ENCODE results near the gene TNNT3. TPM values are rescaled to one million over a fixed set of nuclear protein-coding genes. Genes with fewer than 3 reads are reported as not detected.

Gene TNNT3
- total RNA-seq, 1 experiment from 2014 or later = 0.88 TPM

DNA sequence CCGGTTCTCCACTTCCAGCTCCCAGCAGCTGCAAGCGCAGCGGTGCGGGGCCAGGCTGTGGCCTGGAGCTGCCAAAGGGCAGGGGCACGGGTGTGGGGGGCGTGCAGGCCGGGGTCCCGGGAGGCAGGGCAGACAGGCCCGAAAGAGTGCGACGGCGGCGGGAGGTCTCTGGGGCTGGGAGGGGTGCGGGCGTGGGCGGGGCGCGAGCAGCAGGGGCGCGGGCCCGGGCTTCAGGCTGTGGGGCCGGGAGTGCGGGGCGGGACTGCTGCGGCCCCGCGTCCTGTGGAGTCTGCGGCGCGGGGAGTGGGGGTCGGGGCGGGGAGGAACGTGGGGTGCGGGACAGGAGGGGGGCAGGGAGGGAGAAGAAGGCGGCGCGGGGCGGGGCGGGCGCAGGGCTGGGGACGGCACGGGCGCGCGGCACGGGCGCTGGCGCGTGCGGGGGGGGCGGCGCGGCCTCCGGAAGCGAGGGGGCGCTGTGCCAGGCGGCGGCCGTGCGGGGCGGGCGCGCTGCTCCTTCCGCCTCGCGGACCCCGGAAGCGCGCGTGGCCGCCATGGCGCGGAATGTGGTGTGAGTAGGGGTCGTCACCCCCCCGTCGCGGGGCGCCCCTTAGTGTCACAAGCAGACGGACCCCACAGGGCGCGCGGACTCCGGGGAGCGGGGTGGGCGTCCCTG lies 27.4 kb downstream of the TNNT3 start, which contains the start of gene MRPL23:
Gene MRPL23 (plus strand): TSS at position 521 of the 673 bp plus-strand sequence. CDS start 31 bp downstream, at position 552.
- Mint-ChIP-seq H3K27me3 (ENCODE audit: insufficient read depth, unreplicated experiment) (no peaks in the 10 kb centered on the region), H3K9me3 (ENCODE audit: unreplicated experiment) (no peaks in the 10 kb centered on the region), H3K4me3 (ENCODE audit: unreplicated experiment) (no peak within 1 kb of the TSS), H3K36me3 (ENCODE audit: insufficient read depth, unreplicated experiment) (no peaks in the 10 kb centered on the region), H3K27ac (ENCODE audit: unreplicated experiment) (no peak within 1 kb of the TSS), H3K4me1 (ENCODE audit: low read depth, unreplicated experiment) (no peaks in the 10 kb centered on the region)
- Histone ChIP-seq H3K4me3 (ENCODE audit: low read depth, low read length) (no peak within 1 kb of the TSS), H3K27me3 (replicated peaks; ENCODE audit: control insufficient read depth, insufficient read depth, low read length) (no peaks in the 10 kb centered on the region), H3K36me3 (ENCODE audit: control insufficient read depth, insufficient read depth, low read length) (no peaks in the 10 kb centered on the region), H3K9me3 (no peaks in the 10 kb centered on the region), H3K4me1 (no peaks in the 10 kb centered on the region)
- intact Hi-C loops (cut with micrococcal nuclease; ENCODE audit: unreplicated experiment) = no loop called here
- ChIA-PET POLR2A (interaction anchor here (0.6 kb wide), 1 partner anchor 206 kb away, joined by 3 read pairs; no protein-coding TSS in a partner anchor), CTCF (interaction anchor here (0.8 to 3.5 kb wide), 6 partner anchors 64 to 294 kb away, joined by 3 to 27 read pairs (median 12); no protein-coding TSS in a partner anchor)
- DNase-seq = no peak
- no TSS peak for BruUV-seq (replicated peaks)
- TF ChIP-seq, protein P1, sequence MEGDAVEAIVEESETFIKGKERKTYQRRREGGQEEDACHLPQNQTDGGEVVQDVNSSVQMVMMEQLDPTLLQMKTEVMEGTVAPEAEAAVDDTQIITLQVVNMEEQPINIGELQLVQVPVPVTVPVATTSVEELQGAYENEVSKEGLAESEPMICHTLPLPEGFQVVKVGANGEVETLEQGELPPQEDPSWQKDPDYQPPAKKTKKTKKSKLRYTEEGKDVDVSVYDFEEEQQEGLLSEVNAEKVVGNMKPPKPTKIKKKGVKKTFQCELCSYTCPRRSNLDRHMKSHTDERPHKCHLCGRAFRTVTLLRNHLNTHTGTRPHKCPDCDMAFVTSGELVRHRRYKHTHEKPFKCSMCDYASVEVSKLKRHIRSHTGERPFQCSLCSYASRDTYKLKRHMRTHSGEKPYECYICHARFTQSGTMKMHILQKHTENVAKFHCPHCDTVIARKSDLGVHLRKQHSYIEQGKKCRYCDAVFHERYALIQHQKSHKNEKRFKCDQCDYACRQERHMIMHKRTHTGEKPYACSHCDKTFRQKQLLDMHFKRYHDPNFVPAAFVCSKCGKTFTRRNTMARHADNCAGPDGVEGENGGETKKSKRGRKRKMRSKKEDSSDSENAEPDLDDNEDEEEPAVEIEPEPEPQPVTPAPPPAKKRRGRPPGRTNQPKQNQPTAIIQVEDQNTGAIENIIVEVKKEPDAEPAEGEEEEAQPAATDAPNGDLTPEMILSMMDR (IDR thresholded peaks at IDR 0.05; ENCODE audit: insufficient read depth in 1 of 2, low read depth in 1 of 2, low read length in 1 of 2, severe bottlenecking in 1 of 2, unreplicated experiment in 1 of 2) = no peak

DNA sequence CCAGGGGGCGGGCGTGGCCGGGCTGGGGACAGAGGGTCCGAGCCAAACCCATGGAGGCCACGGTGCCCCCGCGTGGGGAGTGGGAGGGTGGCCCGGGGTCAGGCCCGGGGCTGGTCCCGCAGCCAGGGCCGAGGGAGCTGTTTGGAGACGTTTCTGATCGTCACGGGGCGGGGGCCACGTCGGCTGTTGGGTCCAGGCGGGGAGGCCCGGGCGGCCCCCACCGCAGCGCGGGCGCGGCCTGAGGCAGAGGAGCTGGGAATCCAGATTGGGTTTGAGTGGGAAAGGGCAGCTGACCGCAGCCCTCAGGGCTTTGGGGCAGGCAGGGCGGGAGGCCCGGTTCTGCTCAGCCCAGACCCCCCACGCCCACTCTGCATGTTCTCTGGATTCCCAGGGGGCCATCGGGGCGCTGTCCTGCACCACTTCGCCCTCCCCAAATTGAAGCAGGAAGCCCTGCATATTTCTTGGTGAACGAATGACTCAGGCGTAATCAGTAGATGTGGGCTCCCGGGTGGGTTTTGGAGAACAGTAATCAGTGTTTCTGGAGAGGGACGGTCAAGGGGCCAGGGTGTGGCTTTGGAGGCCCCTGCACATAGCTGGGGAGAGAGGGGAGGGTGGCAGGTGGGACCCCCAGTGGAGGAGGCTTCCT lies 28.2 kb downstream of the TNNT3 start:
- H3K9me3 Mint-ChIP-seq (ENCODE audit: unreplicated experiment) = no peaks in the 10 kb centered on the region
- no TSS peak for BruUV-seq (replicated peaks)
- ChIA-PET POLR2A (interaction anchor here (0.6 to 1.0 kb wide), 3 partner anchors 111 to 254 kb away, joined by 3 to 11 read pairs (median 3); no protein-coding TSS in a partner anchor), CTCF (interaction anchor here (0.7 to 3.5 kb wide), 10 partner anchors 41 to 453 kb away, joined by 3 to 27 read pairs (median 8); partner anchors contain the start of gene TSSC4)
- H3K36me3 Mint-ChIP-seq (ENCODE audit: insufficient read depth, unreplicated experiment) = no peaks in the 10 kb centered on the region
- H3K4me3 Mint-ChIP-seq (ENCODE audit: unreplicated experiment) = no peak overlapping the region
- Histone ChIP-seq H3K4me1 (no peaks in the 10 kb centered on the region), H3K4me3 (ENCODE audit: low read depth, low read length) (no peak overlapping the region), H3K9me3 (no peaks in the 10 kb centered on the region), H3K27me3 (replicated peaks; ENCODE audit: control insufficient read depth, insufficient read depth, low read length) (no peaks in the 10 kb centered on the region), H3K36me3 (ENCODE audit: control insufficient read depth, insufficient read depth, low read length) (no peaks in the 10 kb centered on the region)
- intact Hi-C loops (cut with micrococcal nuclease; ENCODE audit: unreplicated experiment) = no loop called here
- TF ChIP-seq, protein P1 (IDR thresholded peaks at IDR 0.05; ENCODE audit: insufficient read depth in 1 of 2, low read depth in 1 of 2, low read length in 1 of 2, severe bottlenecking in 1 of 2, unreplicated experiment in 1 of 2) = no peak
- no peaks in the 10 kb centered on the region for H3K4me1 Mint-ChIP-seq (ENCODE audit: low read depth, unreplicated experiment)
- H3K27ac Mint-ChIP-seq (ENCODE audit: unreplicated experiment) = no peak overlapping the region
- DNase-seq = no peak
- H3K27me3 Mint-ChIP-seq (ENCODE audit: insufficient read depth, unreplicated experiment) = no peaks in the 10 kb centered on the region

DNA sequence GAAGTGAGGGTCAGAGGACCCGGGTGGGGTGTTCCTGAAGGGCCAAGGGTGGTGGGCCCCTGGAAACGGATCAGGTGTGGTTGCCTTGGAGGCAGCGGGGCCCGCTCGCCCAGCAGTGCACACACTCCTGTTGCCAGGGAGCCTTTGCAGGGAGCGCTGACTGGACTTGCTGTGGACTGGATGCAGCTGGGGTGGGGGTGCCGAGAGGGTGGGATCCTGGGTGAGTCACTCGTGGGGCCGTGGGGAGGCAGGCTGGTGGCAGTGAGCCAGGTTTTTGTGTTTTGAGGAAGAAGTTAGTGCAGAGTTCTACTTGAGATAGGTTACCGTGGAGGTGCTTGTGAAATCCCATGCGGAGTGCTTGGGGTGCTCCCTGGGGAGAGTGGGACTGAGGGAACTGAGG lies 28.9 kb downstream of the TNNT3 start:
- Mint-ChIP-seq H3K4me3 (ENCODE audit: unreplicated experiment) (no peak overlapping the region), H3K27me3 (ENCODE audit: insufficient read depth, unreplicated experiment) (no peaks in the 10 kb centered on the region), H3K36me3 (ENCODE audit: insufficient read depth, unreplicated experiment) (no peaks in the 10 kb centered on the region), H3K9me3 (ENCODE audit: unreplicated experiment) (no peaks in the 10 kb centered on the region), H3K27ac (ENCODE audit: unreplicated experiment) (no peak overlapping the region), H3K4me1 (ENCODE audit: low read depth, unreplicated experiment) (no peaks in the 10 kb centered on the region)
- no TSS peak for BruUV-seq (replicated peaks)
- POLR2A ChIA-PET = interaction anchor here (0.6 to 1.0 kb wide), 3 partner anchors 112 to 428 kb away, joined by 3 to 11 read pairs (median 4); no protein-coding TSS in a partner anchor
- Histone ChIP-seq H3K27me3 (replicated peaks; ENCODE audit: control insufficient read depth, insufficient read depth, low read length) (no peaks in the 10 kb centered on the region), H3K36me3 (ENCODE audit: control insufficient read depth, insufficient read depth, low read length) (no peaks in the 10 kb centered on the region), H3K9me3 (no peaks in the 10 kb centered on the region), H3K4me3 (ENCODE audit: low read depth, low read length) (no peak overlapping the region), H3K4me1 (no peaks in the 10 kb centered on the region)
- CTCF ChIA-PET = interaction anchor here (1.0 to 3.5 kb wide), 7 partner anchors 65 to 452 kb away, joined by 3 to 27 read pairs (median 10); partner anchors contain the start of gene TSSC4
- intact Hi-C loops (cut with micrococcal nuclease; ENCODE audit: unreplicated experiment) = no loop called here
- DNase-seq = no peak
- TF ChIP-seq, protein P1 (IDR thresholded peaks at IDR 0.05; ENCODE audit: insufficient read depth in 1 of 2, low read depth in 1 of 2, low read length in 1 of 2, severe bottlenecking in 1 of 2, unreplicated experiment in 1 of 2) = no peak

Measured in Caco-2 (cell line).